H1 (cell line): ENCODE results near the gene TAP2. TPM values are rescaled to one million over a fixed set of nuclear protein-coding genes. Genes with fewer than 3 reads are reported as not detected.

Source experiments
- CTCF ChIA-PET: fragments of 300-600 bp; sonication (Branson Sonifier 250); formaldehyde crosslinking; loops from one replicate; lab custom pipeline; 2021; ENCODE audit not compliant: partially characterized antibody; lab: Charles Lee
- POLR2A ChIA-PET: fragments of 300-600 bp; sonication (Branson Sonifier 250); formaldehyde crosslinking; loops from one replicate; lab custom pipeline; 2021; ENCODE audit warnings: inconsistent platforms; ENCODE audit not compliant: partially characterized antibody; lab: Charles Lee
- DNase-seq, 2 experiments: peaks; one replicate each; pipeline versions ENCODE4 v3.0.0 to v3.0.0-alpha.2; 2010 to 2022; ENCODE audit warnings: low spot score in 2 of 2, low read depth in 1 of 2, mixed read lengths in 1 of 2
- FAIRE-seq: peaks from 2 replicates; lab custom pipeline; 2011; peaks lifted over from hg19 to GRCh38; lab: Jason Lieb, UNC
- H2AFZ ChIP-seq: 2 replicates; pipeline ENCODE4 v1.8.1; 2012; ENCODE audit warnings: low read length, inconsistent platforms
- H2AK5ac ChIP-seq: 2 replicates; pipeline ENCODE4 v1.6.1; 2013; ENCODE audit warnings: low read depth, low read length
- H2BK120ac ChIP-seq: replicated peaks from 2 replicates; pipeline ENCODE3; 2013; ENCODE audit warnings: low read depth, low read length, inconsistent platforms
- H2BK12ac ChIP-seq: 2 replicates; pipeline ENCODE4 v1.6.1; 2013; ENCODE audit warnings: low read depth, low read length
- H2BK15ac ChIP-seq: 2 replicates; pipeline ENCODE4 v1.6.1; 2013; ENCODE audit warnings: low read length
- H2BK20ac ChIP-seq: 2 replicates; pipeline ENCODE4 v1.6.1; 2013; ENCODE audit warnings: low read length
- H2BK5ac ChIP-seq: 2 replicates; pipeline ENCODE4 v1.6.1; 2013; ENCODE audit warnings: low read depth, low read length
- H3K14ac ChIP-seq: 2 replicates; pipeline ENCODE4 v1.6.1; 2013; ENCODE audit warnings: inconsistent platforms; ENCODE audit not compliant: insufficient read length
- H3K18ac ChIP-seq: 2 replicates; pipeline ENCODE4 v1.6.1; 2013; ENCODE audit warnings: low read length; ENCODE audit errors: extremely low read depth
- H3K23ac ChIP-seq: 2 replicates; pipeline ENCODE4 v1.6.1; 2013; ENCODE audit warnings: inconsistent platforms; ENCODE audit not compliant: insufficient read length
- H3K23me2 ChIP-seq: 2 replicates; pipeline ENCODE4 v1.6.1; 2013; ENCODE audit warnings: low read depth, low read length
- H3K27ac ChIP-seq: 2 replicates; pipeline ENCODE4 v1.6.1; 2011; ENCODE audit warnings: low read depth, low read length, inconsistent platforms
- H3K27me3 ChIP-seq, 4 experiments: replicated peaks in 1 of 4; 1 replicate in 1 of 4; 2 replicates in 3 of 4; pipeline versions ENCODE4 v1.6.1 to v1.8.1; 2011 to 2013; ENCODE audit warnings: low read length in 3 of 4, mild to moderate bottlenecking in 3 of 4, inconsistent platforms in 2 of 4, mixed read lengths in 2 of 4, moderate library complexity in 1 of 4; ENCODE audit not compliant: control insufficient read depth in 3 of 4, insufficient read depth in 3 of 4; ENCODE audit errors: extremely low read depth in 1 of 4
- H3K36me3 ChIP-seq, 4 experiments: 2 replicates each; pipeline versions ENCODE4 v1.6.1 to v1.8.1; 2011 to 2013; ENCODE audit warnings: mild to moderate bottlenecking in 4 of 4, low read length in 3 of 4, moderate library complexity in 2 of 4, control low read depth in 1 of 4, inconsistent platforms in 1 of 4; ENCODE audit not compliant: insufficient read depth in 4 of 4, control insufficient read depth in 2 of 4
- H3K4ac ChIP-seq: replicated peaks from 2 replicates; pipeline ENCODE3; 2013; ENCODE audit warnings: low read length, low read depth, mixed read lengths, inconsistent platforms; ENCODE audit not compliant: insufficient read length
- H3K4me1 ChIP-seq, 4 experiments: replicated peaks in 1 of 4; 1 replicate in 1 of 4; 2 replicates in 3 of 4; pipeline versions ENCODE4 v1.6.1 to v1.8.1; 2011 to 2013; ENCODE audit warnings: low read length in 3 of 4, inconsistent platforms in 2 of 4, mixed read lengths in 1 of 4; ENCODE audit not compliant: insufficient read depth in 4 of 4, control insufficient read depth in 3 of 4
- H3K4me2 ChIP-seq, 2 experiments: 2 replicates each; pipeline versions ENCODE4 v1.6.1 to v1.8.1; 2011 to 2013; ENCODE audit warnings: low read depth in 2 of 2, low read length in 2 of 2, control low read depth in 1 of 2, inconsistent platforms in 1 of 2, mild to moderate bottlenecking in 1 of 2; ENCODE audit not compliant: insufficient read depth in 1 of 2
- H3K4me3 ChIP-seq, 4 experiments: fragments of 200-600, 300-600 bp in 1 of 4; sonication (generic), shearing (Covaris generic), sonication (Bioruptor Twin) in 1 of 4; 2 replicates each; pipeline versions ENCODE4 v1.5.1 to v1.8.1; 2011 to 2016; ENCODE audit warnings: low read length in 4 of 4, low read depth in 3 of 4, control low read depth in 2 of 4, inconsistent platforms in 2 of 4, mild to moderate bottlenecking in 2 of 4, mixed read lengths in 1 of 4, moderate library complexity in 1 of 4; ENCODE audit not compliant: insufficient read depth in 2 of 4; ENCODE audit errors: extremely low read depth in 1 of 4
- H3K56ac ChIP-seq: replicated peaks from 2 replicates; pipeline ENCODE3; 2013; ENCODE audit warnings: low read depth, mild to moderate bottlenecking, mixed read lengths, low read length, inconsistent platforms; ENCODE audit not compliant: insufficient read length
- H3K79me1 ChIP-seq: 2 replicates; pipeline ENCODE4 v1.6.1; 2013; ENCODE audit warnings: low read depth, low read length, control low read depth
- H3K79me2 ChIP-seq, 2 experiments: 2 replicates each; pipeline versions ENCODE4 v1.6.1 to v1.8.1; 2012 to 2013; ENCODE audit warnings: low read length in 2 of 2, mild to moderate bottlenecking in 2 of 2, inconsistent platforms in 1 of 2; ENCODE audit not compliant: insufficient read depth in 2 of 2, control insufficient read depth in 1 of 2
- H3K9ac ChIP-seq, 4 experiments: replicated peaks in 1 of 4; 1 replicate in 1 of 4; 2 replicates in 3 of 4; pipeline versions ENCODE4 v1.6.1 to v1.8.1; 2011 to 2013; ENCODE audit warnings: low read depth in 3 of 4, low read length in 3 of 4, control low read depth in 2 of 4, mild to moderate bottlenecking in 2 of 4, moderate library complexity in 2 of 4, inconsistent platforms in 1 of 4; ENCODE audit errors: extremely low read depth in 1 of 4
- H3K9me3 ChIP-seq, 2 experiments: 2 replicates each; pipeline versions ENCODE4 v1.6.1 to v1.8.1; 2012 to 2013; ENCODE audit warnings: mild to moderate bottlenecking in 2 of 2, moderate library complexity in 2 of 2, control low read depth in 1 of 2, inconsistent platforms in 1 of 2, low read depth in 1 of 2, low read length in 1 of 2, mixed read lengths in 1 of 2; ENCODE audit not compliant: insufficient read depth in 2 of 2
- H4K20me1 ChIP-seq, 2 experiments: replicated peaks in 1 of 2; 2 replicates each; pipeline versions ENCODE3 to v1.8.1; 2011 to 2013; ENCODE audit warnings: inconsistent platforms in 2 of 2, low read length in 2 of 2, mild to moderate bottlenecking in 1 of 2; ENCODE audit not compliant: insufficient read depth in 2 of 2, control insufficient read depth in 1 of 2
- H4K5ac ChIP-seq: 2 replicates; pipeline ENCODE4 v1.6.1; 2013; ENCODE audit warnings: low read length, low read depth, mixed read lengths, inconsistent platforms; ENCODE audit not compliant: insufficient read length
- H4K8ac ChIP-seq: 2 replicates; pipeline ENCODE4 v1.8.0; 2013; ENCODE audit warnings: mild to moderate bottlenecking, moderate library complexity, low read length, inconsistent platforms; ENCODE audit not compliant: insufficient read depth; ENCODE audit errors: extremely low read depth
- H4K91ac ChIP-seq: replicated peaks from 2 replicates; pipeline ENCODE3; 2013; ENCODE audit warnings: low read length, mixed read lengths, inconsistent platforms; ENCODE audit not compliant: insufficient read length
- ASH2L ChIP-seq: fragments of 200-600, 300-600 bp; sonication (generic); IDR thresholded peaks from one replicate; pipeline ENCODE4 v1.7.1; 2017; ENCODE audit warnings: low read length
- CEBPB ChIP-seq: IDR thresholded peaks from 2 replicates; pipeline ENCODE4 v1.6.1; 2012; ENCODE audit warnings: low read depth, low read length
- HDAC6 ChIP-seq: IDR thresholded peaks from one replicate; pipeline ENCODE4 v1.7.1; 2012; ENCODE audit warnings: low read depth, mild to moderate bottlenecking, inconsistent platforms, low read length, moderate library complexity
- KDM1A ChIP-seq: fragments of 200-600, 300-600 bp; sonication (generic); IDR thresholded peaks from 2 replicates; pipeline ENCODE4 v1.7.1; 2016; ENCODE audit warnings: mild to moderate bottlenecking, low read length, borderline replicate concordance
- KDM4A ChIP-seq: IDR thresholded peaks from one replicate; pipeline ENCODE4 v1.7.1; 2012; ENCODE audit warnings: low read depth, mild to moderate bottlenecking, moderate library complexity, low read length, inconsistent platforms; ENCODE audit not compliant: severe bottlenecking
- RAD21 ChIP-seq, 2 experiments: IDR thresholded peaks in 1 of 2; conservative IDR thresholded peaks in 1 of 2; 2 replicates each; pipeline ENCODE4 v1.6.1; 2011; ENCODE audit warnings: low read depth in 2 of 2, low read length in 2 of 2, improper control_type of control experiment in 1 of 2, inconsistent platforms in 1 of 2, mild to moderate bottlenecking in 1 of 2, moderate library complexity in 1 of 2
- TEAD4 ChIP-seq: IDR thresholded peaks from 2 replicates; pipeline ENCODE4 v1.6.1; 2012; ENCODE audit warnings: low read depth, low read length, inconsistent platforms, mixed read lengths
- WGBS, 2 experiments: shearing (Covaris generic) in 1 of 2; methylation state at CpG; one replicate each; pipeline versions ENCODE4 v1.1.6 to v1.1.7; 2013 to 2015; ENCODE audit warnings: low lambda C conversion rate in 2 of 2, mixed read lengths in 2 of 2, inconsistent platforms in 1 of 2, low coverage in 1 of 2, missing lambda C conversion rate in 1 of 2; ENCODE audit not compliant: insufficient replicate concordance in 2 of 2, insufficient coverage in 1 of 2, insufficient read length in 1 of 2; ENCODE audit errors: extremely low coverage in 1 of 2, missing lambda C conversion rate in 1 of 2; 5-methylcytosine and 5-hydroxymethylcytosine counted together
- polyA plus RNA-seq, 7 experiments: library from polyadenylated mRNA; depleted of rRNA in 3 of 7; stranded (reverse) in 5 of 7; unstranded in 2 of 7; fragments of >200 nt in 5 of 7; fragments of 200-250 nt in 2 of 7; gene quantifications; 1 replicate in 5 of 7; 2 replicates in 1 of 7; 4 replicates in 1 of 7; pipeline versions ENCODE4 v1.2.1 to v1.2.3, GENCODE V29; 2011 to 2013; ENCODE audit warnings: missing spikeins in 2 of 7, mixed read lengths in 2 of 7
- total RNA-seq: library from RNA; stranded (reverse); fragmentation: NEBNext Ultra II Directional; extraction: Animal tissue kit (Norgen Biotek cat#: 25700); gene quantifications from 2 replicates; pipeline ENCODE4 v1.2.1, GENCODE V29; 2021
- TF ChIP-seq, protein P1 (sequence below), 3 experiments: IDR thresholded peaks; 1 replicate in 2 of 3; 2 replicates in 1 of 3; pipeline versions ENCODE4 v1.5.1 to v1.6.1; 2011; ENCODE audit warnings: low read length in 3 of 3, mild to moderate bottlenecking in 3 of 3, inconsistent platforms in 2 of 3, low read depth in 1 of 3, moderate library complexity in 1 of 3; ENCODE audit not compliant: insufficient read depth in 1 of 3; ENCODE audit errors: control extremely low read depth in 1 of 3

TAP2 gene
- total and polyA plus RNA-seq, 2 of the 8 experiments (the other 6 are each of a cell fraction or from before 2014, with no cell fraction given): 11.3 to 27.2 TPM

DNA sequence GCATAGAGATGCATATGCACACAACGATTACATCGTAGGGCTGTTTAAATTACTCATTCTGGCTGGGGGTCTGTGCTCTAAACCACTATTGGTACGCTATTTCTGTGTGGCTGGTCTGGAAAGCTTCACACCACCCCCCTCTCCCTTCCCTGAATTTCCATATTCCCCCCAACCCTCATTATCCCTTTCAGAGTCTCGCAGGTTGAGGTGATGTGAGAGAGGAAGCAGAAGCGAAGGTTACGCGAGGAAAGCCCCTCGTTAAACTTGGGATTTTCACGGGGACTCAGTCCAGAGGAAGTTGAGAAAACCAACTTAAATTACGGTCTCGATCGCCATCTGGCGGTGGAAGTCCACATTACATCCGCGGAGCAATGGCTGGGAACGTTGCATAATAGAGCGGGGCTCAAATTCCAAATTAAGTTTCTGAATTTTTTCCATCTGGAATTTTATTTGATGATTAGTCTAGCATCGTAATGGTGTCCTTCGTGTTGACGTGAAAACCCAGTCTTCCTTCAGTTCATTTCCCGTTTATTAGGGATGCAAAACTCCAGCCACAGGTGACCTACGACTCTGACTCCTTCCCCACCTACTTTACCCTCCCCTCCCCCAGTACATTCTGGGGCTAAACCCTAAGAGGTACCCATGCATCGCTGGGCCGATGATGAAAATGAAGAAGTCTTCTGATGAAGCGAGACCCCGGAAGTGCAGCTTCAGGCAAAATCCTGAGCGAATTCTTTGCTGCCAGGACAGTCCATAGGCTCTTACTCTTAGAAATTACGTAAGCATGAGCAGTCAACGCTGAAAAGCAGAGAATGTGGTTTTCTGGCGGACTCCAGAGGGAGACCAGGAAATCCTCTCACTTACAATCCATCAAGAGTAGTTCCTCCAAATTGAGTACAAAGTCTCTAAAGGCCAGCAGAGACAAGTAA is 41.4 kb downstream of the TAP2 start:
- peak overlapping the region; percentile 84 for H2AFZ ChIP-seq
- H3K9ac ChIP-seq: no peak overlapping the region
- H3K27ac ChIP-seq: no peak overlapping the region
- H3K4ac ChIP-seq: no peak overlapping the region
- H3K23me2 ChIP-seq: no peaks in the 10 kb centered on the region
- H3K18ac ChIP-seq: no peak overlapping the region
- H4K8ac ChIP-seq: no peak overlapping the region
- TF ChIP-seq HDAC6 (no peak), TEAD4 (no peak), CEBPB (peak; percentile 97), ASH2L (peak; percentile 39), KDM1A (no peak), KDM4A (peak; percentile 18), RAD21 (IDR thresholded peaks at IDR 0.05 in 1 of 2, conservative IDR thresholded peaks at IDR 0.05 in 1 of 2; ENCODE audit: low read depth in 2 of 2, low read length in 2 of 2) (peak; percentile 82 to 89)
- TF ChIP-seq, protein P1, sequence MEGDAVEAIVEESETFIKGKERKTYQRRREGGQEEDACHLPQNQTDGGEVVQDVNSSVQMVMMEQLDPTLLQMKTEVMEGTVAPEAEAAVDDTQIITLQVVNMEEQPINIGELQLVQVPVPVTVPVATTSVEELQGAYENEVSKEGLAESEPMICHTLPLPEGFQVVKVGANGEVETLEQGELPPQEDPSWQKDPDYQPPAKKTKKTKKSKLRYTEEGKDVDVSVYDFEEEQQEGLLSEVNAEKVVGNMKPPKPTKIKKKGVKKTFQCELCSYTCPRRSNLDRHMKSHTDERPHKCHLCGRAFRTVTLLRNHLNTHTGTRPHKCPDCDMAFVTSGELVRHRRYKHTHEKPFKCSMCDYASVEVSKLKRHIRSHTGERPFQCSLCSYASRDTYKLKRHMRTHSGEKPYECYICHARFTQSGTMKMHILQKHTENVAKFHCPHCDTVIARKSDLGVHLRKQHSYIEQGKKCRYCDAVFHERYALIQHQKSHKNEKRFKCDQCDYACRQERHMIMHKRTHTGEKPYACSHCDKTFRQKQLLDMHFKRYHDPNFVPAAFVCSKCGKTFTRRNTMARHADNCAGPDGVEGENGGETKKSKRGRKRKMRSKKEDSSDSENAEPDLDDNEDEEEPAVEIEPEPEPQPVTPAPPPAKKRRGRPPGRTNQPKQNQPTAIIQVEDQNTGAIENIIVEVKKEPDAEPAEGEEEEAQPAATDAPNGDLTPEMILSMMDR (IDR thresholded peaks at IDR 0.05; ENCODE audit: control extremely low read depth in 1 of 3, insufficient read depth in 1 of 3, low read depth in 1 of 3, low read length in 3 of 3): peak; percentile 69 to 83 (median 75)
- H4K5ac ChIP-seq: no peak overlapping the region
- H2BK120ac ChIP-seq: no peak overlapping the region
- DNase-seq (peak; percentile 19 to 97), FAIRE-seq (peak; percentile 95)
- peaks cover 0 to 1% (median 0%) of the 10 kb centered on the region in 4 experiments; a peak in 1 of 7 replicates for H3K27me3 ChIP-seq
- H3K23ac ChIP-seq: no peak overlapping the region
- no peak overlapping the region for H2BK20ac ChIP-seq
- H3K56ac ChIP-seq: no peak overlapping the region
- no peak overlapping the region for H2BK12ac ChIP-seq
- ChIA-PET POLR2A (no interaction called here), CTCF (interaction anchor here (0.6 to 3.0 kb wide), 13 partner anchors 9 to 383 kb away, joined by 3 to 25 read pairs (median 4); partner anchors contain the start of gene HLA-DOB)
- H3K36me3 ChIP-seq: no peaks in the 10 kb centered on the region
- no peaks in the 10 kb centered on the region for H3K79me1 ChIP-seq
- peak overlapping the region in 3 of 4 experiments; percentile 7 to 48 (median 24); a peak in 4 of 8 replicates for H3K4me3 ChIP-seq
- no peak overlapping the region for H4K91ac ChIP-seq
- H3K4me2 ChIP-seq: peak overlapping the region; percentile 33 to 68
- H2BK15ac ChIP-seq: no peak overlapping the region
- H4K20me1 ChIP-seq: no peaks in the 10 kb centered on the region
- 25% methylated on average over 30 of the region's 30 CpGs; no CpG with 5 or more reads in 1 of the 2 experiments for WGBS, 2 experiments
- no peak overlapping the region for H2AK5ac ChIP-seq
- H2BK5ac ChIP-seq: no peak overlapping the region
- no peak overlapping the region for H3K14ac ChIP-seq
- H3K9me3 ChIP-seq: peaks cover 4 to 6% of the 10 kb centered on the region in 2 experiments; a peak in 1 of 4 replicates
- peaks cover 0 to 3% (median 0%) of the 10 kb centered on the region in 4 experiments; a peak in 2 of 7 replicates for H3K4me1 ChIP-seq
- no peaks in the 10 kb centered on the region for H3K79me2 ChIP-seq
